ENCODE measurements around the gene TFPI. TPM values are rescaled to one million over a fixed set of nuclear protein-coding genes. Genes with fewer than 3 reads are reported as not detected.

TFPI gene
- total RNA-seq (not detected), polyA plus RNA-seq (not detected), total RNA-seq (0 to 0.17 (median 0.03) reads per million in 6 experiments)

DNA sequence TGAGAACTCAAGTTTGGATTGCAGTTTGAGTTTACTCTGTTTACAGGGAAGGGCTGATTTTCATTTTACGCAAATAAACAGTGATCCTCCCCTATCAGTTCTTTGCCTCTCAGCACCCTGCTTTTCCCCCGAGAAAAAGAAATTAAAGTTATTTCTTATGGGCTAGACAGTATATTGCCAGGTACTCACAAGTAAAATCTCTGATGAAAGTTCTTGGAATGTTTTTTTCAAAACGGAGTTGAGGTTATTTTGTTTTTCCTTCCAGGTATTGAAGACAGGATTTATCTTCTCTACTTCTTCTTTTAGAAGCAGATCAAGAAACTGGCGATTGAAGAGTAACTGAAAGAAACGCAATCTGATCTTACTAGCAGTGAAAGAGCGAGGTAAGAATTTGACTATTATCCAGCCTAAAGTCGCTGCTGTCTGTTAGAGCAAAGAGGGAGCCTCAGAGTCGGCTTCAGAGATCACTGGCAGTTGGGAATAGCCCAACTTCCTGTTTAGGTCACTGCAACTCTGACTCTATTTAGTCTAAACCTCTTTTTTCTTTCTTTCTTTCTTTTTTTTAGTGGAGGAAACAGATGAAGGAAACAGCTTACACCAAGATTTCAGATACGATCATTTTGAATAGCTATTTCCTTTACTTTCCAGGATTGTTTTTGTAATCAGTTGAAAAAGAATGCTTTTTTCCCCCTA is at the start of gene TFPI:
TFPI (minus strand) TSS at position 425 of the 693 bp plus-strand sequence. CDS start 50,667 bp downstream, outside the sequence.
- H3K4me3 Mint-ChIP-seq, result peak within 1 kb of the TSS in 8 of 10 donors; percentile 28 to 66 (median 56)
- peaks cover 0 to 4% (median 0%) of the 10 kb centered on the region in 9 donors for H3K9me3 Mint-ChIP-seq
- peak in 1 of 10 donors; percentile 1 for DNase-seq
- POLR2A ChIA-PET, result no interaction called here
- ATAC-seq, result no peak
- H3K36me3 Mint-ChIP-seq, result no peaks in the 10 kb centered on the region
- H3K27me3 Mint-ChIP-seq, result peaks cover 0 to 7% (median 1%) of the 10 kb centered on the region in 5 donors
- peaks cover 3 to 8% (median 8%) of the 10 kb centered on the region in 4 donors for H3K4me1 Mint-ChIP-seq
- peak within 1 kb of the TSS in 1 of 10 donors; percentile 7 for H3K27ac Mint-ChIP-seq

- POLR2A ChIA-PET, result no interaction called here
- no peak overlapping the region for H3K4me3 Mint-ChIP-seq
- peaks cover 0 to 3% (median 0%) of the 10 kb centered on the region in 5 donors for H3K27me3 Mint-ChIP-seq
- ATAC-seq (no peak), DNase-seq (no peak)
- H3K27ac Mint-ChIP-seq, result no peak overlapping the region
- H3K4me1 Mint-ChIP-seq, result no peaks in the 10 kb centered on the region
- no peaks in the 10 kb centered on the region for H3K36me3 Mint-ChIP-seq
- peaks cover 0 to 4% (median 0%) of the 10 kb centered on the region in 9 donors for H3K9me3 Mint-ChIP-seq
These were observed 40.6 kb upstream of the TFPI start for GRCh38 chr2:187594801-187595200.

GRCh38 chr2:187593697-187594096 is 39.5 kb upstream of the TFPI start:
- Mint-ChIP-seq H3K9me3 (peaks cover 0 to 5% (median 0%) of the 10 kb centered on the region in 9 donors), H3K27ac (no peak overlapping the region), H3K4me1 (no peaks in the 10 kb centered on the region), H3K4me3 (no peak overlapping the region), H3K27me3 (peaks cover 0 to 4% (median 0%) of the 10 kb centered on the region in 5 donors), H3K36me3 (no peaks in the 10 kb centered on the region)
- DNase-seq, result no peak
- POLR2A ChIA-PET, result no interaction called here
- no peak for ATAC-seq

- H3K9me3 Mint-ChIP-seq, result peaks cover 0 to 6% (median 0%) of the 10 kb centered on the region in 9 donors
- peaks cover 0 to 4% (median 0%) of the 10 kb centered on the region in 5 donors for H3K27me3 Mint-ChIP-seq
- no peak for ATAC-seq
- H3K4me3 Mint-ChIP-seq, result no peak overlapping the region
- DNase-seq, result no peak
- H3K27ac Mint-ChIP-seq, result no peak overlapping the region
- no peaks in the 10 kb centered on the region for H3K4me1 Mint-ChIP-seq
- POLR2A ChIA-PET, result no interaction called here
- no peaks in the 10 kb centered on the region for H3K36me3 Mint-ChIP-seq
These were observed 38.9 kb upstream of the TFPI start for GRCh38 chr2:187593098-187593497.

DNA sequence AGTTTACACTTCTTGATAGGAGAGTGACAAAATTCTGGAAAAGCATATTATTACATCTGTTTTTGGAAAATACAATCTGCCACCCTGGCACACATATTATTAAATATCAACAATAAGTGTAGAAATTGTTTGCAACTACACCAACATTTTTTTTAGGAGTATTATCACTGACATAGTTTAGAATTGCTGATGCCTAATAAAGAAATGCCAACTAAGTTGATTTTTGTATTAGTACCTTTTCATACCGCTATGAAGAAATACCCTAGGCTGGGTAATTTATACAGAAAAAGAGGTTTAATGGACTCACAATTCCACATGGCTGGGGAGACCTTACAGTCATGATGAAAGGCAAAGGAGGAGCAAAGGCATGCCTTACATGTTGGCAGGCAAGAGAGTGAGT is 35.9 kb upstream of the TFPI start:
- peaks cover 0 to 12% (median 0%) of the 10 kb centered on the region in 9 donors for H3K9me3 Mint-ChIP-seq
- POLR2A ChIA-PET, result no interaction called here
- ATAC-seq (no peak), DNase-seq (no peak)
- peaks cover 0 to 4% (median 2%) of the 10 kb centered on the region in 4 donors for H3K4me1 Mint-ChIP-seq
- peaks cover 0 to 6% (median 0%) of the 10 kb centered on the region in 5 donors for H3K27me3 Mint-ChIP-seq
- H3K27ac Mint-ChIP-seq, result no peak overlapping the region
- no peak overlapping the region for H3K4me3 Mint-ChIP-seq
- H3K36me3 Mint-ChIP-seq, result no peaks in the 10 kb centered on the region

- peaks cover 2 to 8% (median 5%) of the 10 kb centered on the region in 4 donors for H3K4me1 Mint-ChIP-seq
- no peak overlapping the region for H3K4me3 Mint-ChIP-seq
- H3K27me3 Mint-ChIP-seq, result peaks cover 0 to 14% (median 1%) of the 10 kb centered on the region in 5 donors
- ATAC-seq (peak in 1 of 2 donors; percentile 23), DNase-seq (peak in 2 of 10 donors; percentile 1 to 3)
- no peak overlapping the region for H3K27ac Mint-ChIP-seq
- H3K9me3 Mint-ChIP-seq, result peaks cover 0 to 12% (median 0%) of the 10 kb centered on the region in 9 donors
- POLR2A ChIA-PET, result no interaction called here
- H3K36me3 Mint-ChIP-seq, result no peaks in the 10 kb centered on the region
These were observed 31.9 kb upstream of the TFPI start for GRCh38 chr2:187586011-187586641.

- Mint-ChIP-seq H3K27me3 (peaks cover 0 to 7% (median 1%) of the 10 kb centered on the region in 5 donors), H3K4me3 (peak overlapping the region in 1 of 10 donors; percentile 40), H3K4me1 (peaks cover 2 to 6% (median 5%) of the 10 kb centered on the region in 4 donors), H3K36me3 (no peaks in the 10 kb centered on the region), H3K27ac (no peak overlapping the region), H3K9me3 (peaks cover 0 to 2% (median 0%) of the 10 kb centered on the region in 9 donors)
- POLR2A ChIA-PET, result no interaction called here
- DNase-seq, result peak in 4 of 10 donors; percentile 2 to 29 (median 20)
- no peak for ATAC-seq
These were observed 27.1 kb upstream of the TFPI start for GRCh38 chr2:187581125-187581896.

- H3K27ac Mint-ChIP-seq, result no peak overlapping the region
- POLR2A ChIA-PET, result no interaction called here
These were observed 26.4 kb upstream of the TFPI start for GRCh38 chr2:187580462-187581124.

DNA sequence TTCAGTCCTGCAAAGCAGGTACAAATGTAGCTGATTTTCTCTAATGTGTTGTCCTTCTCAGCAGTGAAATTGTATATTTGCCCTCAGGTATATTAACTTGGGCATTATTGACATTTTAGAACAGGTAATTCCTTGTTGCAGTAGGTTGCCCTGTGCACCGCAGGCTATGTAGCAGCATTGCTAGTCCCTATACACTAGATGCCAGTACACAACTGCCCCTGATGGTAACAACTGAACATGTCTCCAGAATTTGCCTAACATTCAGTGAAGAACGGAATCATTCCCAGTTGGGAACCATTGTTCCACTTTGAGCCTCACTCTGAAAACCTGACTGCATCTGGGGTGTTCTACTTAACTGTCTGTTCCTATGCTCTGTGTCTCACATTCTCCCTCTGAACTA is 23.1 kb upstream of the TFPI start:
- POLR2A ChIA-PET, result no interaction called here
- DNase-seq, result no peak
- H3K36me3 Mint-ChIP-seq, result no peaks in the 10 kb centered on the region
- peaks cover 0 to 6% (median 1%) of the 10 kb centered on the region in 9 donors for H3K9me3 Mint-ChIP-seq
- H3K4me1 Mint-ChIP-seq, result peaks cover 2 to 5% (median 3%) of the 10 kb centered on the region in 4 donors
- peaks cover 0 to 4% (median 0%) of the 10 kb centered on the region in 5 donors for H3K27me3 Mint-ChIP-seq
- no peak for ATAC-seq
- no peak overlapping the region for H3K27ac Mint-ChIP-seq
- H3K4me3 Mint-ChIP-seq, result no peak overlapping the region

More at GRCh38 chr2:187580462-187581124, 26.4 kb upstream of the TFPI start:
- DNase-seq (no peak), ATAC-seq (no peak)
- peaks cover 2 to 5% (median 3%) of the 10 kb centered on the region in 4 donors for H3K4me1 Mint-ChIP-seq
- H3K9me3 Mint-ChIP-seq, result no peaks in the 10 kb centered on the region
- no peaks in the 10 kb centered on the region for H3K36me3 Mint-ChIP-seq
- no peak overlapping the region for H3K4me3 Mint-ChIP-seq
- H3K27me3 Mint-ChIP-seq, result peaks cover 0 to 7% (median 1%) of the 10 kb centered on the region in 5 donors

- Mint-ChIP-seq H3K9me3 (peaks cover 0 to 10% (median 2%) of the 10 kb centered on the region in 9 donors), H3K27me3 (peaks cover 0 to 4% (median 0%) of the 10 kb centered on the region in 5 donors), H3K36me3 (peaks cover 0 to 2% (median 0%) of the 10 kb centered on the region in 3 donors), H3K4me3 (no peak overlapping the region), H3K4me1 (peaks cover 2 to 5% (median 3%) of the 10 kb centered on the region in 4 donors), H3K27ac (no peak overlapping the region)
- ATAC-seq (no peak), DNase-seq (no peak)
- POLR2A ChIA-PET, result no interaction called here
These were observed 22.7 kb upstream of the TFPI start for GRCh38 chr2:187576906-187577305.

DNA sequence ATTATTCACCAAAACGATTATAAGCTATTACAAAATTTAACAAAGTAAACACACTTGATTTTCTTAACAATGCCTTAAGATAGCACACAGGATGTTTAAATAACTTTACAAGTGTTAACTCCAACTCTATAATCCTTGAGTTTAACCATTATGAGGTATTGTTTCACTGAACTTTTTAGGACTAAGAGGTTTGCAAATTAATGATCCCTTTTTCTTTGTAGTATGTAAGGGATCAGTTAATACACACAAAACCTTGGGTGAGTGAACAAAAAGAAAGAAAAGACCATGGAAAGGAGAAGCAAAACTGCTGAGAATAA is 21.5 kb upstream of the TFPI start:
- Mint-ChIP-seq H3K36me3 (peaks cover 0 to 4% (median 0%) of the 10 kb centered on the region in 3 donors), H3K4me1 (no peaks in the 10 kb centered on the region), H3K9me3 (peaks cover 0 to 11% (median 2%) of the 10 kb centered on the region in 9 donors), H3K27me3 (peaks cover 0 to 3% (median 0%) of the 10 kb centered on the region in 5 donors), H3K4me3 (no peak overlapping the region), H3K27ac (no peak overlapping the region)
- no peak for ATAC-seq
- POLR2A ChIA-PET, result no interaction called here
- no peak for DNase-seq
